Stimulated activated CD4-positive, alpha-beta T cell treated with anti-CD3 and anti-CD28 coated beads, Interleukin-1b, Interleukin-23, amount 100 ng/mL, for 4 hours (primary cell): Measurements from ENCODE around the gene ZNF776.
"Not testable (repeated sequence)": the region's sequence is repeated elsewhere in the genome, so short reads cannot be mapped to it uniquely, and the experiment has no call there.

Experiments
- DNase-seq, 2 donors: peaks; one replicate each; pipeline ENCODE4 v3.0.0-alpha.2; 2020; ENCODE audit warnings: low read depth in 2 of 2

ZNF776 gene

GRCh38 chr19:57778336-57778735 is 31.7 kb downstream of the ZNF776 start:
- DNase-seq: no peak

- DNase-seq: no peak
These were observed 32.7 kb downstream of the ZNF776 start for GRCh38 chr19:57779220-57779845.

- no peak for DNase-seq
These were observed 39.7 kb downstream of the ZNF776 start for GRCh38 chr19:57786286-57786685.

- no peak for DNase-seq
These were observed 40.3 kb downstream of the ZNF776 start for GRCh38 chr19:57786906-57787305.

- DNase-seq: no peak
These were observed 41.6 kb downstream of the ZNF776 start for GRCh38 chr19:57788114-57788692.

GRCh38 chr19:57789288-57789687 is 42.7 kb downstream of the ZNF776 start:
- DNase-seq: no peak

- not testable (repeated sequence) for DNase-seq
These were observed 50.0 kb downstream of the ZNF776 start for GRCh38 chr19:57796580-57796979.

- no peak for DNase-seq
These were observed 54.1 kb downstream of the ZNF776 start for GRCh38 chr19:57800696-57801095.

GRCh38 chr19:57802269-57802668 is 55.7 kb downstream of the ZNF776 start:
- no peak for DNase-seq

GRCh38 chr19:57803265-57803593 is 56.6 kb downstream of the ZNF776 start:
- DNase-seq: no peak

- no peak for DNase-seq
These were observed 57.1 kb downstream of the ZNF776 start for GRCh38 chr19:57803594-57804325.

- no peak for DNase-seq
These were observed 60.9 kb downstream of the ZNF776 start for GRCh38 chr19:57807541-57807940.
